GM19468 (cell line): ENCODE data around the gene CORO7.

ENCODE experiments used
- ATAC-seq: cut with Tn5 transposase; IDR thresholded peaks from one replicate; pipeline ENCODE4 v1.9.1; 2021; ENCODE audit warnings: mild to moderate bottlenecking, moderate library complexity, moderate number of reproducible peaks; ENCODE audit not compliant: unreplicated experiment; ENCODE audit errors: extremely low read depth

Gene CORO7

GRCh38 chr16:4315186-4316107, 100.9 kb downstream of the CORO7 start, which contains the start of gene GLIS2:
Gene GLIS2, plus strand, starts transcription at chr16:4316067. Its CDS starts 16,214 bp downstream, at chr16:4332281.
- ATAC-seq = no peak

- no peak for ATAC-seq
Measured at GRCh38 chr16:4314532-4315185, 101.7 kb downstream of the CORO7 start.

- no peak for ATAC-seq
Measured at GRCh38 chr16:4313563-4314531, 102.5 kb downstream of the CORO7 start.

DNA sequence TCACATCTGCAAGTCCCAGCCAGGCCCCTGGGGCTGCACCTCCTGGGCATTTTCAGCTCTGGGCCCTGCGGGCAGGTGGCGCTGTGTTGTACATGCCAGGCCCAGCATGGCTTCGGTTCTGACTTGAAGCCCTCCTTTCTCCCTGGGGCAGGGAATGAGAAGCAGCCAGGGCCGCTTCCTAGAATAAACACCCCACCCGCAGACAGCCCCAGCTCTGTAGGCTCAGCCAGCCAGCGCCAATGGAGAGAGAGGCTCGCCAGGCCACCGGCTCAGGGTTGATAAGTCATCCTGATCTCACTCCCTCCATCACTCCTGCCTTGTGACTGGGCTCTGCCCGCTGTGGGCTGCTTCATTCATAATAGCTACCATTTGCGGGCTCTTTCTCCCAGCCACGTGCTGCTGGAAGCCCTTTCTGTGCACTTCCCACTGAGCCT, 106.5 kb downstream of the CORO7 start:
- ATAC-seq = no peak

DNA sequence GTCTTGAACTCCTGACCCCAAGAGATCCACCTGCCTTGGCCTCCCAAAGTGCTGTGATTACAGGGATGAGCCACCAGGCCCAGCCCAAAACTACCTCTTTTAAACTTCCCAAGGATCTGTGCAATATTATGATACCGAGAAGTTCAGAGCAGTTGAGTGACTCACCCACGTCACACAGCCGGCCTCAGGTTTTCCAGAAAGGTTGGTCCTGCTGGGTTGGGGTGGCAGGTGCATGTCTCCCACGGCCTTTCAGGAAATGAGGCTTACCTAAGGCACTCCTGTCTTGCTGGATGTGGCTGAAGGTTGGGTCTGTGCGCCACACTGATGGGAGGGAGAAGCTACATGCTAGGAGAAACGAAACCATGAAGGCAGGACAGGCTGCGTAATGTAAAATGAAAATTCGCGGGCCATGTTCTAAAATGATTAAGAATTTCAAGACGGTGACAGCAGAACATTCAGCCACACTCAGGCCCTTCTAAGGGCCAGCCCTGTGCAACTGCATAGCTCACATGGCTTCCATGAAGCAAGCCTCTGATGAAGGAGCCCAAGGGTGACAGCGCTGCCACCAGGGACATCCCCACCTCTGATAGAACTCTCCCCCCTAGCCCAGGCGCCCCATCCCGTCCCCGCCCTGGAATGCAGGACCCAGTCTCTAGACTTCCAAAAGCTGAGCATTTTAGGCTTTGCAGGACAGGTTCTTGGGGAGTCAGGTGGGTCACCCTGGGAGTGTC, 107.1 kb downstream of the CORO7 start:
- no peak for ATAC-seq

DNA sequence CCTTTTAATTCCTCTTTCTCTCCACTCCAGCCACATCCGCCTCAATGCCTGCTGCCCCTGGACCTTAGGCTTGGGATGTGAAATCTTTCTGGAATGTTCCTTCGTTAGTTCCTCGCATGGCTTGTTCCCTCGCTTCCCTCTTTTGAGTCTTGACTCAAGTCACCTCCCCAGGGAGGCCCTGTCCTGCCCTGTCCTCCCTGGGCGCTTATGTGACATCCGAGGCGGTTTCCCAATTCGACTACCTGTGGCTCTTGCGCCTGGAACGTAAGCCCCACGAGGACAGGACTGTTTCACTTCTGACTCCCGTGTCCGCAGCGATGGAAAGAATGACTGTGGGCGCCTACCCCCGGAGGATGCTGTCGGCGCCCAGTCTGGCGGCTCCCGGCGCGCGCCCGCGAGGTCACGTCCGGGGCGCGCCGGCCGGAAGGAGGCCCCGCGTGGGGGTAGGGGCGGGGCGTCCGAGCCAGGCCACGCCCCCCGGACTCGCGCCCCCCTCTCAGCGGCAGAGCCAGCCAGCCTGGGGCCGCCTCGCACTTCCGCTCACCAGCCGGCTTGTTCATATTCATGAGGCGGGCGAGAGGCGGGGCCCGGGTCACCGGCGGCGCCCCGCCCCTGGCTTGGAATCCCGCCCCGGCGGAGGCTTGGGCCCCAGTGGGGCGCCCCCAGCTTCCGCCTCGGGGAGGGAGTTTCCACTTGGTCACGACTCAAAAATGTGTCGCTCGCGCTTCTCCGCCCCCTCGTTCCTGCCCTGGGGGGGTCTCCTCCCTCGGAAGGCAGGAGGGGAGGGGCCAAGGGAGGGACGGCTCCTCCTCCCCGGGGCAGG, 109.0 kb downstream of the CORO7 start:
- ATAC-seq = peak; percentile 72

- no peak for ATAC-seq
Measured at GRCh38 chr16:4306470-4307214, 109.8 kb downstream of the CORO7 start.
